Immature natural killer cell (primary cell): ENCODE measurements around the gene JMJD7. TPM values are rescaled to one million over a fixed set of nuclear protein-coding genes. Genes with fewer than 3 reads are reported as not detected.
A peak's percentile ranks its signal among the peaks of the same experiment; 100 is the strongest.

Experiments
- DNase-seq, 3 donors: peaks; one replicate each; pipeline ENCODE4 v3.0.0; 2022; ENCODE audit warnings: mixed read lengths in 1 of 3
- H3K27ac Mint-ChIP-seq, 6 donors: one replicate each; pipeline ENCODE4 v1.8.0; 2020; ENCODE audit warnings: mixed read lengths in 6 of 6, mild to moderate bottlenecking in 5 of 6, inconsistent platforms in 4 of 6, moderate library complexity in 3 of 6
- H3K27me3 Mint-ChIP-seq, 3 donors: one replicate each; pipeline ENCODE4 v1.8.0; 2020 to 2021; ENCODE audit warnings: low read depth in 3 of 3, mild to moderate bottlenecking in 3 of 3, mixed read lengths in 3 of 3, moderate library complexity in 3 of 3, inconsistent platforms in 1 of 3
- H3K36me3 Mint-ChIP-seq, 3 donors: one replicate each; pipeline ENCODE4 v1.8.0; 2020; ENCODE audit warnings: mixed read lengths in 3 of 3, inconsistent platforms in 2 of 3, mild to moderate bottlenecking in 2 of 3
- H3K4me1 Mint-ChIP-seq, 2 donors: one replicate each; pipeline ENCODE4 v1.8.0; 2020; ENCODE audit warnings: inconsistent platforms in 2 of 2, mild to moderate bottlenecking in 2 of 2, mixed read lengths in 2 of 2, moderate library complexity in 1 of 2
- H3K4me3 Mint-ChIP-seq, 5 donors: one replicate each; pipeline ENCODE4 v1.8.0; 2020; ENCODE audit warnings: mild to moderate bottlenecking in 5 of 5, mixed read lengths in 5 of 5, inconsistent platforms in 3 of 5, moderate library complexity in 3 of 5
- H3K9me3 Mint-ChIP-seq, 6 donors: one replicate each; pipeline ENCODE4 v1.8.0; 2020; ENCODE audit warnings: mild to moderate bottlenecking in 6 of 6, mixed read lengths in 6 of 6, inconsistent platforms in 4 of 6, moderate library complexity in 3 of 6
- polyA plus RNA-seq, 3 donors: library from polyadenylated mRNA; unstranded; fragments of 300-500 nt; fragmentation: Illumina TruSeq; gene quantifications; one replicate each; pipeline ENCODE4 v1.2.3, GENCODE V29; 2021

JMJD7 gene
- 10 to 100 TPM; 20.6 to 57.4 (median 23.6) TPM for polyA plus RNA-seq

DNA sequence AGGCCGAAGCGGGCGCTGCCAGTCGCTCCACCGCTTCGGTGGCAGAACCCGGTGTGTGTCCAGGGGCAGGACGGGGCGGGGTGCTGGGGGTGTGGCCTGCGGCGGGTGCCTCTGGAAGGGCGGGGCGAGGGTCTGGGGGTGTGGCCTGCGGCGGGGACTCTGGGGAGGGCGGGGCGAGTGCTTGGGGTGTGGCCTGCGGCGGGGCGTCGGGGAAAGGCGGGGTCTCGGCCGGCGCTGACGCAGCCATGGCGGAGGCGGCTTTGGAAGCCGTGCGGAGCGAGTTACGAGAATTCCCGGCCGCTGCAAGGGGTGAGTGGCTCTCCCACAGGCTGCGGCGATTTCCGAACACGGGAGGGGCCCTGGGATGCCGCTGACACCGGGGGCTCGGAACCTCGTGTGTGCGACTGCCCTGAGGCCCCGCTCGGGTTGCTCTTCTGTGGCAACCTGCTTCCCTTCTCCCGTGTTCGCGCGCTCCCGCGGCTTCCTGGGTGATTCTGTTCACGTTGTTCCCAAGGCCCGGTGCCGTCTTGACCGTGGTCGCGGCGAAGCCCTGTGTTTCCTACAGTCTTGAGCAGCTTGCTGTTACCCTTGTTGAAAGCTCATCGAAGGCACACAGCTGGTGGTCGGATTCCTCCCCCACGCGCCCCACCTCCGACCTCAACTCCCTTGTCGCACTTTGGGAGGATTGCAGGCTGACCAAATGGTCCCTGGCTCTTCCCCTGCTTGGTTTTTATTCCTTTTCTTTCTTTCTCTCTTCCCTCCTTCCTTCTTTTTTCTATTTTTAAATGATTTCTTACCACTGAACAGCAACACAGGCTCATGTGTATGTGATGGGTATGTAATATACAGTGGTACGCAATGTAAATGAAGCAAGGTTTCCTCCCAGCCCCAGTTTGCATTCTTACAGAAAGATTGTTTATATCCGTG lies at the start of gene JMJD7:
JMJD7 (plus strand) TSS at position 213 of the 927 bp plus-strand sequence; CDS start at position 246, 33 bp downstream.
- Mint-ChIP-seq H3K36me3 (peaks cover 0 to 3% (median 0%) of the 10 kb centered on the region in 3 donors), H3K27me3 (peaks cover 0 to 14% (median 4%) of the 10 kb centered on the region in 3 donors), H3K27ac (peak within 1 kb of the TSS; percentile 73 to 93 (median 90)), H3K4me3 (peak within 1 kb of the TSS; percentile 84 to 96 (median 90)), H3K9me3 (no peaks in the 10 kb centered on the region), H3K4me1 (peaks cover 38 to 40% of the 10 kb centered on the region in 2 donors)
- DNase-seq, result peak; percentile 89 to 91 (median 90)

DNA sequence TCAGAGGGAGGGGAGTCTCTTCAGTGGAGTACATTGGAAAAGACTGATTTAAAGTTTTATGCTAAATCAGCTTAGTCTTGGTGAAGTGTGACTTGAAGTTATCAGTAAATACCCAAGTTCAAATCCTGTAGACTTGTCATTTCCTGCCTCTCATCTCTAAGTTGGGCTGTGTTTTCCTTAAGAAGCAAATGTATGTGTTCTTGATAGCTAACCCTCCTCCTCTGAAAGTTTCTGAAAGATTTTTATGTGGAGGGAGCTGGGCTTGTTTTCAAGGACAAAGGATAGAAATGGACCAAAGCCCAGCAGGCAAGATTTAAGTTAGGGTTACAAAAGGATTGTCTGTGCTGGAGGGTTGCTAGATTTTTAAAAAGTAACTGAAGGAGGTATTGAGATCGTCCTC lies 49.4 kb upstream of the JMJD7 start:
- peaks cover 78 to 96% of the 10 kb centered on the region in 2 donors for H3K4me1 Mint-ChIP-seq
- H3K9me3 Mint-ChIP-seq, result no peaks in the 10 kb centered on the region
- H3K27me3 Mint-ChIP-seq, result peaks cover 4 to 15% (median 5%) of the 10 kb centered on the region in 3 donors
- H3K36me3 Mint-ChIP-seq, result no peaks in the 10 kb centered on the region
- no peak for DNase-seq
- H3K4me3 Mint-ChIP-seq, result peak overlapping the region in 1 of 5 donors; percentile 2
- peak overlapping the region in 5 of 6 donors; percentile 12 to 53 (median 32) for H3K27ac Mint-ChIP-seq

DNA sequence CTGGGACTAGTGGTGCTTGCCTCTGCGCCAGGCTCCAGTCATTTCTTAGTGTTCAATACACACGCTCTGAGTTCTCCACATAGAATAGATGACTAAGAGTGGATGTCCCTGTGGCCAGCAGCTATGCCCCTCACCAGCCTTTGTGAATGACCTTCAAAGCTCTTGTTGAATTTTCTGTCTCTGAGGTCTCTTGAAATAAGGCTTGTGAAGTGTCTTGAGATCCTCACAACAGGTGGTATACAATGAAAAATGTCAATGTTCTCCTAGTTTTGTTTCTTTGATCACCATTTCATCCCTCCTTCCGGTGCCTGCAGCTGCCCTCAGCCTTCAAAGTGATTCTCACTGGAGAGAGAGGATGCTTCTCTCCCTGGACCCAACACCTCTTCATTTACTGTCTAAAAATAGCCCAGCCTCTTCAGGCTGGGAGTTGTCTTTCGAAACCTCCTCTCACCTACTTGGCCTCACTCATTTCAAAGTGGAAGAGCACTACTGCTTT lies 48.2 kb upstream of the JMJD7 start:
- Mint-ChIP-seq H3K9me3 (no peaks in the 10 kb centered on the region), H3K27ac (peak overlapping the region; percentile 62 to 87 (median 68)), H3K4me1 (peaks cover 68 to 89% of the 10 kb centered on the region in 2 donors), H3K4me3 (no peak overlapping the region), H3K36me3 (peaks cover 0 to 3% (median 0%) of the 10 kb centered on the region in 3 donors), H3K27me3 (peaks cover 0 to 7% (median 0%) of the 10 kb centered on the region in 3 donors)
- DNase-seq, result no peak

DNA sequence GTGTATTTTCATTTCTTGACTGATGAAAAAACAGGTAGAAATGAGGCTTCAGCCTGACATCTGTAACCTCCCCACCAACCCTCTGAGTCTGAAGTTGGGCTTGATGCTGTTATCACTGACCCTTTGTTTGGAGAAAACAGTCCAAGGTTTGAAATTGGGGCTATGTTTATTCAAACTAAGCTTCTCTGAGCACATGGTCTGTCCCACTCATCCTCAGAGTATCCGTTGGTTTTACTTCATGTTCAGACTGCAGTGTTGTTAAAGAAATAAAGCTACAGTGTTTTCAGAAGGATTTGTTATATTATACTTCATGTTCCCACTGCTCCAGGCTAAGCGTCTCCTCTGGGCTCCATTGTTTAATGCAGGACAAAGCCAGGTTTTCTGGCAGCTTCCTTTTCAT lies 47.6 kb upstream of the JMJD7 start:
- Mint-ChIP-seq H3K9me3 (no peaks in the 10 kb centered on the region), H3K27me3 (peaks cover 0 to 5% (median 0%) of the 10 kb centered on the region in 3 donors), H3K36me3 (peaks cover 0 to 3% (median 0%) of the 10 kb centered on the region in 3 donors), H3K27ac (peak overlapping the region in 4 of 6 donors; percentile 23 to 76 (median 64)), H3K4me1 (peaks cover 62 to 83% of the 10 kb centered on the region in 2 donors), H3K4me3 (no peak overlapping the region)
- no peak for DNase-seq

DNA sequence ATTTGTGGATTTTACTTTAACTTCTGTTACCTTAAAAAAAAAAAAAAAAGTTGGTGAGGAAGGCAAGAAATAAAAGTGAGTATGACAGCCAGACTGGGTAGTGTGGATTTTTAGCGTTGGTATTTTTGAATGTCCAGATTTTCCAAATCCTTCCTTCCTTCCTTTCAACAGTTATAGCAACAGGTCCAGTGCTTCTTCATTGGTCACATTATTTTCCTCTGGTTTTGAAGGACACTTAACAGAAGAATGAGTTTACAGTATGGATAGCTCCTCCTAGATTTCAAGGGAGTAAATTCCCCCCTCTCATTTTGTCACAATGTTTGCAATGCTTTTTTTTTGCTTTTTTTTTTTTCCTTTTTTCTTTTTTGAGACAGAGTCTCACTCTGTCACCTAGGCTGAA lies 47.2 kb upstream of the JMJD7 start:
- peaks cover 57 to 79% of the 10 kb centered on the region in 2 donors for H3K4me1 Mint-ChIP-seq
- H3K4me3 Mint-ChIP-seq, result no peak overlapping the region
- H3K27me3 Mint-ChIP-seq, result peaks cover 0 to 5% (median 0%) of the 10 kb centered on the region in 3 donors
- peaks cover 0 to 3% (median 0%) of the 10 kb centered on the region in 3 donors for H3K36me3 Mint-ChIP-seq
- H3K27ac Mint-ChIP-seq, result peak overlapping the region in 2 of 6 donors; percentile 12 to 76
- no peak for DNase-seq
- H3K9me3 Mint-ChIP-seq, result no peaks in the 10 kb centered on the region

DNA sequence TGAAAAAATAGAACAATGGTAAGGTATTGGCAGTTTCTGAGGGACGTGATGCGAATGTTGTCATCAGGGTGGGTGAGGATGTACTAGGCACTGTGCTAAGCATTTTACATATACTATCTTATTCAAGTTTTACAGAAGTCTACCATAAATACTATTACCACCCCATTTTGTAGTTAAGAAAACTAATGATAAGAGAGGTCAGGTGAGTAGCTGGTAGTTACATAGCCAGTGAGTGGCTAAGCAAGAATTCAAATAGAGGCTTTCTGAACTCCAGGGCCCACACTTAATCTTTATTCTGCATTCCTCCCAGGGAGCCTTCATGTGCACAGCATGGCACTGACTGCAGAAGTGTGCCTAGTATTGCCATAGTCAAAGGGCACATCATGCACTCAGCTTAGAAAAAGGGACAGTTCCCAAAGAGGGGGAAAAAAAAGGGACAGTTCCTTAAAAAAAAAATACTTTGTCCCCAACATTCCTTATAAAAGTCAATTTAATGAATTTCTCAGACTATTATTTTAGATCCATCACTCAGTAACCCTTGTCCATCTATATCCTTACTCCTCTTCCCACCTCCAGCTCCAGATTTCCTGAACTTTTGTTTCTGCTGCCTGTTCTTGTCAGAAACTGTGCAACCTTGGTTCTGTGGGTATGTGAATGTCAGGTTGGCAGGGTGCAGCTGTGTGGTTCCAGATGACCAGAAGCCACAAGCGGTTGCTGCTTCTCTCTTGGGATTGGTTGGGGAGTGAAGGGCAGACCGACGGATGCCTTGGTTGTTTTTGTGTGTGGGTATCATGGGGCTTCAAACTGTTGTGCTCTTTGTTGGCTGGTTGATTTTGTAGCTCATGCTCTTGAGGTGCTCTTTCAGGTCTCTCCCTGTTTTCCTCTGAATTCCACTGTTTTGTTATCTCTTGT lies 45.3 kb upstream of the JMJD7 start:
- DNase-seq, result peak in 2 of 3 donors; percentile 12 to 24
- peaks cover 0 to 3% (median 0%) of the 10 kb centered on the region in 3 donors for H3K36me3 Mint-ChIP-seq
- H3K9me3 Mint-ChIP-seq, result no peaks in the 10 kb centered on the region
- peak overlapping the region in 3 of 6 donors; percentile 22 to 59 (median 50) for H3K27ac Mint-ChIP-seq
- peaks cover 42 to 60% of the 10 kb centered on the region in 2 donors for H3K4me1 Mint-ChIP-seq
- H3K4me3 Mint-ChIP-seq, result peak overlapping the region; percentile 8 to 69 (median 56)
- H3K27me3 Mint-ChIP-seq, result peaks cover 0 to 5% (median 0%) of the 10 kb centered on the region in 3 donors

DNA sequence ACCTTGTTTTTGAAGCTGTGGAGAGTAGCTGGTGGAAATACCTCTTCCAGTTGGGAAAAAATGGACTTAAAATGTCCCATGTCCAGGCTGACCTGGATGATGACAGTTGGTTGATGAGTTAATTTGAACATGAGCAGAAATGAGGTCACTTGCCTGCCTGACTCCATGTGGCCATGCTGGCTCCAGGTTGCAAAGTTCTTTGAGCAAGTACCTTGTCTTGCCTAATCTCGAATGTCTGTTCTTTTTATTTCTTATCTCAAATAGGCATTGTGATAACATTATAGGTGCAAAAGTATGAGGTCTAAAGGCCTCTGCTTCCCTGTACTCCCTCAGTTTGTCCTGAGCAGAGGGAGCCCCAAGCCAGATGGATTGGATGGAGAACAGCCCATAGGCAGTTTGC lies 44.6 kb upstream of the JMJD7 start:
- Mint-ChIP-seq H3K4me1 (peaks cover 39 to 56% of the 10 kb centered on the region in 2 donors), H3K36me3 (peaks cover 0 to 3% (median 0%) of the 10 kb centered on the region in 3 donors), H3K9me3 (no peaks in the 10 kb centered on the region), H3K27me3 (peaks cover 0 to 5% (median 0%) of the 10 kb centered on the region in 3 donors), H3K27ac (peak overlapping the region in 3 of 6 donors; percentile 22 to 50 (median 29)), H3K4me3 (peak overlapping the region; percentile 8 to 69 (median 56))
- no peak for DNase-seq

DNA sequence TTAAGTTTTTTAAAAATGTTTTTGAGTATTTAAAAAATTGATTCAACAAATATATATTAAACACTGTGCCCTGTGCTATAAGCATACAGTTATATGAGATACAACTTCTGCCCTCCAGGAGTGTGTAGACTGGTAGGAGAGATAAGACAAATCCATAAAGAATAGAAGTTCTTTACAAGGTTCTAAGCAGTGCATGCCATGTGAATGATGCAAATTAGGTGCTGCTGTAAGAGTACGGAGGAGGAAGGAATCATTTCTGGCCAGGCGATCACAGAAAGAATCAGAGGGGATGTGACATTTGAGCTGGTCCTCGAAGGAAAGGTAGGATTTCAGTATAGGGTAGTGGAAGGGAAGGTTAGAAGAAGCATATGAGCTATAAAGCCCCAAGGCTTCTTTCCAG lies 39.6 kb upstream of the JMJD7 start:
- Mint-ChIP-seq H3K36me3 (peaks cover 0 to 3% (median 0%) of the 10 kb centered on the region in 3 donors), H3K9me3 (no peaks in the 10 kb centered on the region), H3K4me3 (no peak overlapping the region), H3K4me1 (peaks cover 46 to 56% of the 10 kb centered on the region in 2 donors), H3K27me3 (peaks cover 0 to 1% (median 0%) of the 10 kb centered on the region in 3 donors), H3K27ac (peak overlapping the region in 1 of 6 donors; percentile 1)
- DNase-seq, result no peak

DNA sequence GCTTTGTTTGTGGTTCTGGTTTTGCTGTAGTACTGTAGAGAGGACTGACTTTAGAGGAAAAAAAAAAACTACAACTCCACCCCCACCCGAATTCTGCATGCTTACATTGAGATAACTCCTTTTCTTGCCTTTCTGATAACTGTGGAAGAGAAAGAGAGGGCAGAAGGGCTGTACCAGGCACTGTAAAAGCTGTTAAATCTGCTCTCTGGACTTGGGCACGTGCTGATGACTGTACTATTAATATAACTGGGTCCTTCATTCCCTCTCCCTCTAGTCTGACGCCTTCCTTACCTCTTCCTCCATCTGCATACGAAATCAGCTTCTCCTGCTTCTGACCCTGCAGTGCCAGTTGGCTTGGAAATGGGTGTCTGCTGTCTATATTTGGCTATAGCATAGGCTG lies 38.7 kb upstream of the JMJD7 start:
- H3K27ac Mint-ChIP-seq, result peak overlapping the region in 3 of 6 donors; percentile 6 to 66 (median 24)

DNA sequence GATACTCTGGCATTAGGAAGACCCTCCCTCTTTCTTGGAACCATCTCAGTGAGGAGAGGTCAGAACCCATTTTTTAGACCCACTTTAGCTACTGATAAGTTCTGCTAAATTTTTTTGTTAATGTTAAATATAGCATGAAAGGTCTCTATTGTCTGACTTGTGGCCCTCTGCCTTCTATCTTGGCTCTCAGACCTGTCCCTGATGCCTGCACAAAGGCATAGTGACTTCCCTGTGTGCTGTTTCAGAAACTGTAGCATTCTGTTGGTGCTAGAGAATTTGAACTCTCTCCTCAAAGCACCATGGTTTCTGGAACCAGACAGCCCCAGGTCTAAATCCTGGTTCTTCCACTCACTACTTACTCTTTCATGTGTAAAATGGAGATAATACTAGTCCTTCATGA lies 38.2 kb upstream of the JMJD7 start:
- H3K36me3 Mint-ChIP-seq, result no peaks in the 10 kb centered on the region
- H3K27ac Mint-ChIP-seq, result peak overlapping the region in 4 of 6 donors; percentile 6 to 71 (median 45)
- H3K9me3 Mint-ChIP-seq, result no peaks in the 10 kb centered on the region
- peaks cover 0 to 1% (median 0%) of the 10 kb centered on the region in 3 donors for H3K27me3 Mint-ChIP-seq
- H3K4me1 Mint-ChIP-seq, result peaks cover 44 to 48% of the 10 kb centered on the region in 2 donors
- DNase-seq, result no peak
- no peak overlapping the region for H3K4me3 Mint-ChIP-seq

More for the DNA sequence above, 38.7 kb upstream of the JMJD7 start:
- Mint-ChIP-seq H3K4me3 (no peak overlapping the region), H3K4me1 (peaks cover 44 to 48% of the 10 kb centered on the region in 2 donors), H3K27me3 (peaks cover 0 to 1% (median 0%) of the 10 kb centered on the region in 3 donors), H3K36me3 (no peaks in the 10 kb centered on the region), H3K9me3 (no peaks in the 10 kb centered on the region)
- DNase-seq, result no peak

DNA sequence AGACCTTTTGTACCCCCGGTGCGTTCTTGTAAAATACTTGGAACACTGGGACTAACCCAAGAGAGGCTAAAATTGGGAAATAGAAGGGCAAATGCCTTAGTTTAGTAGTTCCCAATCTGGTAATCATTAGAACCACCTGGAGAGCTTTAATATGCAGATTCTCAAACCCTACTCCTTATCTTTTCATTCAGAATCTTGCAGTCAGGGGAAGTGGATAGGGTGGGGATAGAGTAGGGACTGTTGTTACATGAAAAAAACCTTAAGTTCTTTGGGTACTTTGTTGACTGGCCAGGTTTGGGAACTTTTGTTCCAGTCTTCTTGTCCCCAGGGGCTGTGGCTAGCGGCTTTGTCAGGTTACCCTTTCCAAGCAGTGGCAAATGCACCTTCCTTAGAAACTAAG lies 37.7 kb upstream of the JMJD7 start:
- peaks cover 44 to 52% of the 10 kb centered on the region in 2 donors for H3K4me1 Mint-ChIP-seq
- no peak for DNase-seq
- H3K4me3 Mint-ChIP-seq, result no peak overlapping the region
- H3K36me3 Mint-ChIP-seq, result no peaks in the 10 kb centered on the region
- H3K27me3 Mint-ChIP-seq, result peaks cover 0 to 1% (median 0%) of the 10 kb centered on the region in 3 donors
- H3K27ac Mint-ChIP-seq, result peak overlapping the region in 4 of 6 donors; percentile 4 to 90 (median 42)
- H3K9me3 Mint-ChIP-seq, result no peaks in the 10 kb centered on the region

DNA sequence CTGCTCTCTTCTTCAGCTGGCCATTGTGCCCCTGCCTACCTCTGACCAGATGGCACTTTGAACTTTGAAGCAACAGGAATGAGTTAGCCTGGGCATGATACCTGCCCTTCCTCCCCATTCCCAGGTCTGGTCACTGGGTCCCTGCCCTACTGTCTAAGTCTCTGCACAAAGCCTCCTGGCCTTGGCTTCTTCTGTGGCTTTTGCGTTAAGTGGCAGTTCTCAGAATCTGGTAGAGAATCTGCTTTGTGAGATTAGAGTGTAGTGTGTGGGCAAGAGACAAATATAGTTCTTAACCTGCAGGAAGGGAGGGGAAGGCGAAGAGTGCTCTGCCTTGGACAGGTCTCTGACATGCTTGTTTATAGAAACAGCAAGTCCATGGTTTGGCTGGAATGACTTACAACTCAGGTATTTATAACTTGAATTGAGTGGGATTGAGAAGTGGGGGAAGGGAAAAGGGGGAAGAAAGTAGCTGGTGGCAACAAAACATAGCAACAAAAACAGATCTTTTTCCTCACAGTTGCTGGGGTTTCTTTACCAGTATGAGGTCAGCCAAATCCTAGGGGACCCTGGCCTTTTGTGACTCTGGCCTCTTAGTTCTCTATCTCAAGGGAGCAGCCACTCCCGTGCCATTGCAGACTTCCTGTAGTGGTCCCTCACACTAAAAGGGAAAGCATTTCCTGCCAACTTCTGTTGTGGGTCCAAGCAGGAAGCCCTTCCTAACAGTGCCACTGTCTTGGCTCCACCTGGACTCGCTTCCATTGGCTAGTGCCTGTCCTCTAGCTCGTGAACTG lies 36.9 kb upstream of the JMJD7 start:
- peak overlapping the region; percentile 47 to 90 (median 84) for H3K27ac Mint-ChIP-seq
- H3K36me3 Mint-ChIP-seq, result no peaks in the 10 kb centered on the region
- H3K27me3 Mint-ChIP-seq, result peaks cover 0 to 1% (median 0%) of the 10 kb centered on the region in 3 donors
- H3K9me3 Mint-ChIP-seq, result no peaks in the 10 kb centered on the region
- peak overlapping the region; percentile 55 to 78 (median 70) for H3K4me3 Mint-ChIP-seq
- peaks cover 47 to 59% of the 10 kb centered on the region in 2 donors for H3K4me1 Mint-ChIP-seq
- peak in 1 of 3 donors; percentile 9 for DNase-seq
